Endometrium (tissue), 2 donors: ENCODE data around the gene PDZD2.
"Not testable (repeated sequence)": the region's sequence is repeated elsewhere in the genome, so short reads cannot be mapped to it uniquely, and the experiment has no call there.

Experiments used
- FAIRE-seq: peaks from 2 replicates; lab custom pipeline; 2012; peaks lifted over from hg19 to GRCh38; lab: Jason Lieb, UNC
- donor health status: control.
- donor health status: control.

Gene PDZD2

GRCh38 chr5:32014096-32014745 lies 375.3 kb downstream of the PDZD2 start:
- no peak for FAIRE-seq

- not testable (repeated sequence) for FAIRE-seq
These were observed 376.3 kb downstream of the PDZD2 start for GRCh38 chr5:32015262-32015661.

GRCh38 chr5:32017692-32018367 lies 378.9 kb downstream of the PDZD2 start:
- no peak for FAIRE-seq

- no peak for FAIRE-seq
These were observed 379.8 kb downstream of the PDZD2 start for GRCh38 chr5:32018476-32019436.

DNA sequence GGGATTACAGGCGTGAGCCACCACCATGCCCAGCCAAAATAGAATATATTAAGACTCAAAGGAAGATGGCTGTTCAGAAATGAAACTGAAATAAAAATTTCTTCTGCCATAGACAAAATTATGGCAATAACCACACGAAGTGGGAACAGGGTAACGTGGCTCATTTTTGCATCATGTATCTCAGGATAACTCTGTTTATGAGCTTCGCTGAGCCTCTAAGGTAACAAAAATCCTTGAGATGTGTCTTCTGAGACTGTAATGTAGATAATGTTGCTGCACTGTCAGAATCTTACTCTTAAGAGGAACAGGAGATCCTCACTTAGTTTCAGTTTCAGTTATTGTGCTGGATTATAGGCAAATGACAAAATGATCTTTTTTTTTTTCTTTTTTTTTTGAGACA lies 381.3 kb downstream of the PDZD2 start:
- FAIRE-seq, result no peak

DNA sequence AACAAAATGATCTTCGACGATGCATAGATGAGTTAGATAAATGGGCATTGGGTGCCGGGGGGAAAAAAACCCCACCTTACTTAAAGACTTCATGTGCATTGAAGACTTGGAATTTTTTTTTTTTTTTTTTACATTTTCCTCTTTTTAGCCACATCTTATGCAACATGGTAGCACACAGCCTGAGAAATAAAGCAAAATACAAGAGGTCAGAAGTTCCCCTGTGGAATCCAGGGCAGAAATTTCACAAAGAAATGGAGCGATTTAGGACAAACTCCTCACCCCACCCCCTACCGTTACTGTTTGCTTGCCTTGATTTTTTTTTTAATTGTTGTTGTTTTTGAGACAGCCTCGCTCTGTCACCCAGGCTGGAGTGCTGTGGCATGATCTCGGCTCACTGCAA lies 382.0 kb downstream of the PDZD2 start:
- FAIRE-seq, result no peak

- FAIRE-seq, result no peak
These were observed 382.8 kb downstream of the PDZD2 start for GRCh38 chr5:32021771-32022170.

- no peak for FAIRE-seq
These were observed 383.7 kb downstream of the PDZD2 start for GRCh38 chr5:32022638-32023037.

GRCh38 chr5:32023816-32024215 lies 384.9 kb downstream of the PDZD2 start:
- no peak for FAIRE-seq

DNA sequence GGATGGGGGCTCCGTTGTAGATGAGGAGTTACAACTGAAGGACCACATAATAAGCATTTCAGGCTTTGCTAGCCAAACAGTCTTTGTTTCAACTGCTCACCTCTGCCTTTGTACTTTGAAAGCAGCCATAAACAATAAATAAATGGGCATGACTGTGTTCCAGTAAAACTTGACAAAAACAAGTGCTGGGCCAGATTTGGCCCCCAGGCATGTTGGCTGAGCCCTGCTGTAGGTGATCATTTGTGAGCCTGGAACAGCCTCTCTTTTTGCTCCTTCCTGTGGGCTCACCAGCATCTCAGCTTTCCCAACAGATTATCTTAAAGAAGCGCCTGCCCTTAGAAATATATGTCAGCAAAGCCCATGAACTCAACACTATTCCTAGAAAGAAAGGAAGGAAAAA lies 385.8 kb downstream of the PDZD2 start:
- no peak for FAIRE-seq

DNA sequence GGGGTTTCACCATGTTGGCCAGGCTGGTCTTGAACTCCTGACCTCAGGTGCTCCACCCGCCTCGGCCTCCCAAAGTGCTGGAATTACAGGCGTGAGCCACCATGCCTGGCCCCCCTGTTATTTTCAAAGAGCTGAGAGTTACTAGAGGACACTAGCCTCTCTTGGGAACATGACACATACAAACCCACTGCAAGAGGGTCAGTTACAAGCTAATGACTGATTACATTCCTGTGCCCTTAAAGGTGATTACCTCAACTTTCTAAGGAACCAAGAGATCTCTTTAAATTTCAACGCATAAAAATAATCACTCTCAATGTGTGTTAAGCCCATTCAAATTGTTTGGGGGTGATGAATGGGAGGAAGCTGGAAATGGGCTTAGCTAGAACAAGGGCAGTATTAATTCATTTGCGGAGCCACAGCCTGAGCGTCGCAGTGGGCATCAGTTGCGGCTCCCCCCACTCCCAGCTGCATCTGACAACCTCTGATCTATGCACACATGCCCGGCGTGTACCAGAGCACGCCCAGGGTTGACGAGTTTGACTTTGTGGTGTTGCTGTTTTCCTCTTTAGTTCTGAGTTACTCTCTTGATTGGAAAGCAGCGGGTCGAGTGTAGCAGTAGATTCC lies 388.3 kb downstream of the PDZD2 start:
- FAIRE-seq, result no peak

DNA sequence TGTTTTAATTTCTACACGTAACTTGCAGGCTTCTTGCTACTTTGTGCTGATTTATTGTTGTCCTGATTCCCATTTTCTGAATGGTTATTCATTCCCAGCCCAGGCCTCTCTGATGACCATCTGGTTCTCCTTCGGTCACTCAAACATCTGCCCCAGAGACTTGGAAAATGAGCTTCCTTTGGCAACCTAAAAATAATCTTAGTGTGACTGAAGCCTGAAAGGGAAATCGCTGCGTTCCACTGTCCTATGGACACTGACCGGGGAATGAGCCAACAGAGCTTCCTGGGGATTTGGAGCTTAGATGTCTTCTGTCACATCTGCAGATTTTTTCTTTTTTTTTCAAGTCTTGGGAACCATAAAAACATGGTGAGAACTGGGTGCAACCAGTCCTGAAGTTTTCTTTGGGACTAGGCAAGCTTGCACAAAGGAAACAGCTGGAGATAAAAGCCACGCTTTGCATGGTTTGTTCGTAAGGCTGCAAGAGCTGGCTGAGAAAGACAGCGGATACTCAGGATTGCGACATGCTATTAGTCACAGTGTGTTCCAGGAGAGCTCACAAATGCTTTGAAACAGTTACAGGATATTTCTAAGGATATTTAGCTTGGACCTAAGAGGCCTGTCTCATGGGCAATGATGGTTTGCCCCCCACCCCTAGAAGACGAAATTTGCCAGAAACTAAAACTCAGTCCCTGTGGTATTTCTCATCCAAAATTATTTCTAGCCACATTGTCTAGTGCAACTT lies 389.0 kb downstream of the PDZD2 start:
- FAIRE-seq, result peak; percentile 60

- FAIRE-seq, result no peak
These were observed 390.3 kb downstream of the PDZD2 start for GRCh38 chr5:32029261-32029660.

DNA sequence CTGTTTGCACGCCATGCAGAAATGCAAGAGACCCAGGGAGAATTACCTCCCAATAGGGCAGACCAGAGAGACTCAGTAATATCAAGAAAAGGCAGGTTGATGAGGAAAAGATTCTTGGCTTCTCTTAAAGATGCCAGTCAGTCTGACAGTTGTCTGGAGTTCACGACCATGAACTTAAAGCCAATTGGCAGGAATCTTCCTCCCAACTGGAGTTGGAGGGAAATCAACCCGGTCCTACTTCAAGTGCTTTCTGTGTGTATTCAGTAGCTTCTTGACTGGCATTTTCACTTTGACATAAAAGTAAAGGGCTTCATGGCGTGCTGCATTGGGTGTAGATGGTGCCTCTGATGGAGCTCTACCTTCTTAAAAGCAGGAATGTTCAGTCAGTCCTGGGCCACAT lies 390.9 kb downstream of the PDZD2 start:
- FAIRE-seq, result no peak

DNA sequence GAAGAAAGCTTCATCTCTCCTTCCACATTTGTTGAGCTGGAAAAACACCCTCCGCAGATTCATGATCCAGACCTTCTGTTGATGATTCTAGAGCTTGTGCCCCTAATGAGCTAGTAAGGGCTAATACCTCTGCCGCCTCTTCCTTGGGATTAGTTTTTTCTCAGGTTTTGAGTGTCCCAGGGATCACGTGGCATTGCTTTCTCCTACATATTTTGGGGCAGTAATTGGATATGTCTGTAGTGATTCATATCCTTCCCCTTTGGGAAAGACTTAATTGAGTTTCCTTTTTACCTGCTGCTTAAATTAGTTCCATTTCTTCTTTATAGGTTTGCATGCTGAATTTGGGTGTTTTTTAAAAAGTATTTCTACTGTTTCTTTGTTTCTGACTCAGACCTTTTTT lies 391.3 kb downstream of the PDZD2 start:
- FAIRE-seq, result no peak

GRCh38 chr5:32030686-32031085 lies 391.8 kb downstream of the PDZD2 start:
- FAIRE-seq, result no peak

DNA sequence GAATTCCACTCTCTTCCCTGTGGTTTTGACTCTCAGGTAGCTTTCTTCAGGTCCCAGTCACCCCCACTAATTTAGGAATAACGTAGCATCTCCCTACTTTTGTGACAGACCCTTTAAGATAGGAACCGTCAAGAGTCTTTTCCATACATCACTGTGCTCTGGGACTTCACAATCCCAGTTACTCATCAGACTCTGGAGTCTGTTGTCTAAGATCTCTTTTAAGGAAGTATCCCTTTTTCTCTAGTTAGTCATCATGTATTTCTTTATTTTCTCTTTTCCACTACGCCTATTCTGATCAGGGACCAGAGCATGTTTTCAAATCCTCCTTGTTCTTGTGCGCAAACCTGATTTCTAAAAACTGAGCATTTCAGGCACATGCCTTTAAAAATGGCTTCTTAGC lies 392.2 kb downstream of the PDZD2 start:
- no peak for FAIRE-seq

GRCh38 chr5:32038523-32038922 lies 399.6 kb downstream of the PDZD2 start:
- no peak for FAIRE-seq

DNA sequence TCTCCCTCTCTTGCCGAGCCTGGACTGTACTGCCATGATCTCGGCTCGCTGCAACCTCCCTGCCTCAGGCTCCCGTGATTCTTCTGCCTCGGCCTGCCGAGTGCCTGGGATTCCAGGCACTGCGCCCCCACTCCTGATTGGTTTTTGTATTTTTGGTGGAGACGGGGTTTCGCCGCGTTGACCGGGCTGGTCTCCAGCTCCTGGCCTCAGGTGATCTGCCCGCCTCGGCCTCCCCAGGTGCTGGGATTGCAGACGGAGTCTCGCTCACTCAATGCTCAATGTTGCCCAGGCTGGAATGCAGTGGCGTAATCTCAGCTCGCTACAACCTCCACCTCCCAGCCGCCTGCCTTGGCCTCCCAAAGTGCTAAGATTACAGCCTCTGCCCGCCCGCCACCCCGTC lies 400.2 kb downstream of the PDZD2 start:
- not testable (repeated sequence) for FAIRE-seq

- not testable (repeated sequence) for FAIRE-seq
These were observed 400.7 kb downstream of the PDZD2 start for GRCh38 chr5:32039601-32040000.

GRCh38 chr5:32040181-32040695 lies 401.3 kb downstream of the PDZD2 start:
- not testable (repeated sequence) for FAIRE-seq
